Neural progenitor cell (in vitro differentiated cells): Measurements from ENCODE around the gene CAB39L. TPM values are rescaled to one million over a fixed set of nuclear protein-coding genes. Genes with fewer than 3 reads are reported as not detected.

Experiments used
- DNase-seq: peaks from one replicate; pipeline ENCODE4 v3.0.0-alpha.2; 2016; ENCODE audit warnings: low spot score
- H2AFZ ChIP-seq: fragments of 200-600 bp; sonication (generic); replicated peaks from 2 replicates; pipeline ENCODE4 v1.6.1; 2016; ENCODE audit warnings: antibody characterized with exemption
- H3F3A ChIP-seq: fragments of 200-600 bp; sonication (generic); 2 replicates; pipeline ENCODE4 v1.6.1; 2016; ENCODE audit warnings: antibody characterized with exemption, low read depth
- H3K27ac ChIP-seq: fragments of 200-600 bp; sonication (generic); 2 replicates; pipeline ENCODE4 v1.5.1; 2016; ENCODE audit warnings: mild to moderate bottlenecking
- H3K27me3 ChIP-seq: fragments of 200-600 bp; sonication (generic); 2 replicates; pipeline ENCODE4 v1.6.1; 2016; ENCODE audit warnings: mild to moderate bottlenecking, moderate library complexity
- H3K36me3 ChIP-seq: fragments of 200-600 bp; sonication (generic); 2 replicates; pipeline ENCODE4 v1.5.1; 2016
- H3K4me1 ChIP-seq: fragments of 200-600 bp; sonication (generic); 2 replicates; pipeline ENCODE4 v1.6.1; 2016; ENCODE audit warnings: mixed run types
- H3K4me2 ChIP-seq: fragments of 200-600 bp; sonication (generic); 2 replicates; pipeline ENCODE4 v1.6.1; 2016
- H3K4me3 ChIP-seq: fragments of 200-600 bp; sonication (generic); 2 replicates; pipeline ENCODE4 v1.5.1; 2016
- H3K79me2 ChIP-seq: fragments of 200-600 bp; sonication (generic); 2 replicates; pipeline ENCODE4 v1.6.1; 2016; ENCODE audit warnings: low read depth
- H3K9ac ChIP-seq: fragments of 200-600 bp; sonication (generic); 2 replicates; pipeline ENCODE4 v1.6.1; 2016
- H3K9me3 ChIP-seq: fragments of 200-600 bp; sonication (generic); 2 replicates; pipeline ENCODE4 v1.5.1; 2016; ENCODE audit warnings: low read depth
- H4K20me1 ChIP-seq: fragments of 200-600 bp; sonication (generic); 2 replicates; pipeline ENCODE4 v1.6.1; 2016; ENCODE audit warnings: low read depth
- H3K27ac Mint-ChIP-seq: 3 replicates; pipeline ENCODE4 v1.8.0; 2021; ENCODE audit warnings: mixed read lengths
- H3K27me3 Mint-ChIP-seq: 2 replicates; pipeline ENCODE4 v1.8.0; 2022; ENCODE audit warnings: low read depth, mild to moderate bottlenecking, inconsistent platforms, moderate library complexity, mixed read lengths; ENCODE audit not compliant: insufficient read depth
- H3K36me3 Mint-ChIP-seq: 3 replicates; pipeline ENCODE4 v1.8.0; 2021; ENCODE audit warnings: mixed read lengths
- H3K4me1 Mint-ChIP-seq: 3 replicates; pipeline ENCODE4 v1.8.0; 2021; ENCODE audit warnings: mixed read lengths
- H3K4me3 Mint-ChIP-seq: 3 replicates; pipeline ENCODE4 v1.8.0; 2021; ENCODE audit warnings: mild to moderate bottlenecking, moderate library complexity, mixed read lengths
- H3K9me3 Mint-ChIP-seq: 3 replicates; pipeline ENCODE4 v1.8.0; 2020; ENCODE audit warnings: mixed read lengths
- EZH2 ChIP-seq: fragments of 200-600 bp; sonication (generic); IDR thresholded peaks from 2 replicates; pipeline ENCODE4 v1.6.1; 2017; ENCODE audit warnings: antibody characterized with exemption, mild to moderate bottlenecking, moderate library complexity
- EZH2phosphoT487 ChIP-seq: fragments of 200-600 bp; sonication (generic); IDR thresholded peaks from 2 replicates; pipeline ENCODE4 v1.6.1; 2017; ENCODE audit warnings: antibody characterized with exemption
- total RNA-seq: library from RNA; depleted of rRNA; stranded (reverse); fragments of >200 nt; gene quantifications from 2 replicates; pipeline ENCODE4 v1.2.3, GENCODE V29; 2015; ENCODE audit warnings: low replicate concordance
- TF ChIP-seq, protein P1 (sequence below): fragments of 200-600 bp; sonication (generic); IDR thresholded peaks from 2 replicates; pipeline ENCODE4 v1.5.1; 2017; ENCODE audit warnings: antibody characterized with exemption, mild to moderate bottlenecking

The CAB39L gene
- total RNA-seq, 1 donor from 2014 or later = 18.1 TPM

- Mint-ChIP-seq H3K36me3 (peaks cover 34% of the 10 kb centered on the region), H3K4me3 (no peak overlapping the region), H3K27me3 (no peaks in the 10 kb centered on the region), H3K4me1 (no peaks in the 10 kb centered on the region), H3K27ac (no peak overlapping the region), H3K9me3 (peaks cover 11% of the 10 kb centered on the region)
- Histone ChIP-seq H3F3A (no peaks in the 10 kb centered on the region), H2AFZ (no peak overlapping the region), H3K27ac (no peak overlapping the region), H3K27me3 (no peaks in the 10 kb centered on the region), H3K4me2 (no peak overlapping the region), H3K9me3 (no peaks in the 10 kb centered on the region), H3K4me3 (no peak overlapping the region), H3K79me2 (no peaks in the 10 kb centered on the region), H3K4me1 (no peaks in the 10 kb centered on the region), H4K20me1 (no peaks in the 10 kb centered on the region), H3K9ac (no peak overlapping the region), H3K36me3 (peaks cover 17% of the 10 kb centered on the region)
- TF ChIP-seq EZH2 (no peak), EZH2phosphoT487 (no peak)
- TF ChIP-seq, protein P1, sequence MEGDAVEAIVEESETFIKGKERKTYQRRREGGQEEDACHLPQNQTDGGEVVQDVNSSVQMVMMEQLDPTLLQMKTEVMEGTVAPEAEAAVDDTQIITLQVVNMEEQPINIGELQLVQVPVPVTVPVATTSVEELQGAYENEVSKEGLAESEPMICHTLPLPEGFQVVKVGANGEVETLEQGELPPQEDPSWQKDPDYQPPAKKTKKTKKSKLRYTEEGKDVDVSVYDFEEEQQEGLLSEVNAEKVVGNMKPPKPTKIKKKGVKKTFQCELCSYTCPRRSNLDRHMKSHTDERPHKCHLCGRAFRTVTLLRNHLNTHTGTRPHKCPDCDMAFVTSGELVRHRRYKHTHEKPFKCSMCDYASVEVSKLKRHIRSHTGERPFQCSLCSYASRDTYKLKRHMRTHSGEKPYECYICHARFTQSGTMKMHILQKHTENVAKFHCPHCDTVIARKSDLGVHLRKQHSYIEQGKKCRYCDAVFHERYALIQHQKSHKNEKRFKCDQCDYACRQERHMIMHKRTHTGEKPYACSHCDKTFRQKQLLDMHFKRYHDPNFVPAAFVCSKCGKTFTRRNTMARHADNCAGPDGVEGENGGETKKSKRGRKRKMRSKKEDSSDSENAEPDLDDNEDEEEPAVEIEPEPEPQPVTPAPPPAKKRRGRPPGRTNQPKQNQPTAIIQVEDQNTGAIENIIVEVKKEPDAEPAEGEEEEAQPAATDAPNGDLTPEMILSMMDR = no peak
- DNase-seq = no peak
Observed at GRCh38 chr13:49464085-49464484, 20.2 kb upstream of the CAB39L start.

DNA sequence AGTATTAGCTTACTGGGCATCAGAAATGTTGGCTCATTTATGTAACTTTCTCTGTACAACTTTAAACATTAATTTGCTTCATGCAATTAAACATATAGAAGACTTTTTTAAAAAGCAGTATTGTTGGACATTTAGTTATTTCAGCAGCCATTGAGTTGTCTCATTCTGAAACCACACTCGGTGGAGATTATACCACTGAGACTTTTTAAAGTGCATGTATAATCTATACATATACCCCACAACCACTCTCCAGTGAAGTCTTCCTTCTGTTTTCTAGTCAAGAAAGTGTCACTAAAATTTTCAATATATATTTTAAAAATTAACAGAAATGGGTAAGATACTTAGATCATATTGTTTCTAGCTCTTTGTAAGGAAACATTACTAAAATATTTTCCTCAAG, 15.7 kb upstream of the CAB39L start:
- no peaks in the 10 kb centered on the region for H3K4me1 Mint-ChIP-seq

DNA sequence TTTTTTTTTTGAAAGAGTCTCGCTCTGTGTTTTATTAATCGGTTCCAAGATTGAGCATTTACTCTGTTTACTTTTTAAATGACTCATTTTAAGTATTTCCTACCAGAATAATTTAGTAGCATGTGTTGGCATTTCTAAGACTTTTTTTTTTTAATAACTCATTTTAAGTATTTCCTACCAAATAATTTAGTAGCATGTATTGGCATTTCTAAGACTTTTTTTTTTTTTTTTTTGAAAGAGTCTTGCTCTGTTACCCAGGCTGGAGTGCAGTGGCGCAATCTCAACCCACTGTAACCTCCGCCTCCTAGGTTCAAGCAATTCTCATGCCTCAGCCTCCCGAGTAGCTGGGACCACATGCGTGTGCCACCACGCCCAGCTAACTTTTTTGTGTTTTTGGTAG, 13.4 kb upstream of the CAB39L start:
- H3K27ac Mint-ChIP-seq = no peak overlapping the region
- TF ChIP-seq, protein P1 = no peak
- TF ChIP-seq EZH2 (no peak), EZH2phosphoT487 (no peak)
- Histone ChIP-seq H3K79me2 (no peaks in the 10 kb centered on the region), H2AFZ (no peak overlapping the region), H3K27me3 (no peaks in the 10 kb centered on the region), H3K4me2 (no peak overlapping the region), H3F3A (no peaks in the 10 kb centered on the region), H3K36me3 (peaks cover 3% of the 10 kb centered on the region), H3K9ac (no peak overlapping the region), H3K4me3 (no peak overlapping the region), H3K4me1 (no peaks in the 10 kb centered on the region), H4K20me1 (no peaks in the 10 kb centered on the region), H3K9me3 (no peaks in the 10 kb centered on the region), H3K27ac (no peak overlapping the region)
- H3K27me3 Mint-ChIP-seq = no peaks in the 10 kb centered on the region
- no peak for DNase-seq
- H3K36me3 Mint-ChIP-seq = peaks cover 11% of the 10 kb centered on the region
- no peak overlapping the region for H3K4me3 Mint-ChIP-seq
- H3K9me3 Mint-ChIP-seq = no peaks in the 10 kb centered on the region
- H3K4me1 Mint-ChIP-seq = no peaks in the 10 kb centered on the region

More for the DNA sequence above, 15.7 kb upstream of the CAB39L start:
- H3K27ac Mint-ChIP-seq = no peak overlapping the region
- Histone ChIP-seq H3K4me3 (no peak overlapping the region), H3K9ac (no peak overlapping the region), H4K20me1 (no peaks in the 10 kb centered on the region), H3K27me3 (no peaks in the 10 kb centered on the region), H3K79me2 (no peaks in the 10 kb centered on the region), H2AFZ (no peak overlapping the region), H3K4me2 (no peak overlapping the region), H3F3A (no peaks in the 10 kb centered on the region), H3K4me1 (no peaks in the 10 kb centered on the region), H3K27ac (no peak overlapping the region), H3K36me3 (peaks cover 9% of the 10 kb centered on the region), H3K9me3 (no peaks in the 10 kb centered on the region)
- DNase-seq = no peak
- peaks cover 11% of the 10 kb centered on the region for H3K9me3 Mint-ChIP-seq
- H3K36me3 Mint-ChIP-seq = peaks cover 31% of the 10 kb centered on the region
- H3K27me3 Mint-ChIP-seq = no peaks in the 10 kb centered on the region
- no peak overlapping the region for H3K4me3 Mint-ChIP-seq
- TF ChIP-seq EZH2phosphoT487 = no peak
- TF ChIP-seq, protein P1 = no peak
- no peak for TF ChIP-seq EZH2
